Osteoblast (primary cell): ENCODE data around the gene MACO1. TPM values are rescaled to one million over a fixed set of nuclear protein-coding genes. Genes with fewer than 3 reads are reported as not detected.

Experiments
- DNase-seq: peaks from one replicate; pipeline ENCODE4 v3.0.0; 2011; ENCODE audit warnings: low spot score, mixed read lengths; ENCODE audit not compliant: insufficient read length; ENCODE audit errors: missing footprints
- H2AFZ ChIP-seq: 2 replicates; pipeline ENCODE4 v1.6.0; 2011; ENCODE audit warnings: mild to moderate bottlenecking, low read length
- H3K27ac ChIP-seq: 2 replicates; pipeline ENCODE4 v1.5.1; 2011; ENCODE audit warnings: mild to moderate bottlenecking, low read depth, low read length, moderate library complexity
- H3K27me3 ChIP-seq: 2 replicates; pipeline ENCODE4 v1.6.0; 2012; ENCODE audit warnings: mild to moderate bottlenecking, control low read depth, inconsistent platforms, low read length, moderate library complexity; ENCODE audit not compliant: insufficient read depth
- H3K36me3 ChIP-seq: 2 replicates; pipeline ENCODE4 v1.5.1; 2011; ENCODE audit warnings: mild to moderate bottlenecking, low read length, control low read depth, moderate library complexity; ENCODE audit not compliant: insufficient read depth
- H3K4me1 ChIP-seq: 2 replicates; pipeline ENCODE4 v1.5.1; 2011; ENCODE audit warnings: mild to moderate bottlenecking, low read length, control low read depth, moderate library complexity; ENCODE audit not compliant: insufficient read depth
- H3K4me2 ChIP-seq: 2 replicates; pipeline ENCODE4 v1.6.0; 2011; ENCODE audit warnings: mild to moderate bottlenecking, low read length; ENCODE audit not compliant: insufficient read depth
- H3K4me3 ChIP-seq: fragments of 200-600 bp; sonication (generic); 3 replicates; pipeline ENCODE4 v1.5.1; 2012; ENCODE audit warnings: mild to moderate bottlenecking, low read length, inconsistent platforms; ENCODE audit not compliant: insufficient read depth
- H3K79me2 ChIP-seq: 2 replicates; pipeline ENCODE4 v1.6.0; 2012; ENCODE audit warnings: mild to moderate bottlenecking, low read length, control low read depth, inconsistent platforms; ENCODE audit not compliant: insufficient read depth
- H3K9me3 ChIP-seq: 2 replicates; pipeline ENCODE4 v1.5.1; 2011; ENCODE audit warnings: low read depth, low read length, control low read depth
- H4K20me1 ChIP-seq: 2 replicates; pipeline ENCODE4 v1.6.0; 2012; ENCODE audit warnings: mild to moderate bottlenecking, low read length, control low read depth; ENCODE audit not compliant: insufficient read depth
- total RNA-seq: library from RNA; depleted of rRNA; stranded (reverse); fragments of >200 nt; gene quantifications from 2 replicates; pipeline ENCODE4 v1.2.3, GENCODE V29; 2012
- TF ChIP-seq, protein P1 (sequence below): IDR thresholded peaks from 2 replicates; pipeline ENCODE4 v1.5.1; 2011; ENCODE audit warnings: mild to moderate bottlenecking, low read depth, low read length, moderate library complexity; ENCODE audit errors: extremely low read depth

The MACO1 gene
- total RNA-seq, 1 donor: 35.5 TPM

DNA sequence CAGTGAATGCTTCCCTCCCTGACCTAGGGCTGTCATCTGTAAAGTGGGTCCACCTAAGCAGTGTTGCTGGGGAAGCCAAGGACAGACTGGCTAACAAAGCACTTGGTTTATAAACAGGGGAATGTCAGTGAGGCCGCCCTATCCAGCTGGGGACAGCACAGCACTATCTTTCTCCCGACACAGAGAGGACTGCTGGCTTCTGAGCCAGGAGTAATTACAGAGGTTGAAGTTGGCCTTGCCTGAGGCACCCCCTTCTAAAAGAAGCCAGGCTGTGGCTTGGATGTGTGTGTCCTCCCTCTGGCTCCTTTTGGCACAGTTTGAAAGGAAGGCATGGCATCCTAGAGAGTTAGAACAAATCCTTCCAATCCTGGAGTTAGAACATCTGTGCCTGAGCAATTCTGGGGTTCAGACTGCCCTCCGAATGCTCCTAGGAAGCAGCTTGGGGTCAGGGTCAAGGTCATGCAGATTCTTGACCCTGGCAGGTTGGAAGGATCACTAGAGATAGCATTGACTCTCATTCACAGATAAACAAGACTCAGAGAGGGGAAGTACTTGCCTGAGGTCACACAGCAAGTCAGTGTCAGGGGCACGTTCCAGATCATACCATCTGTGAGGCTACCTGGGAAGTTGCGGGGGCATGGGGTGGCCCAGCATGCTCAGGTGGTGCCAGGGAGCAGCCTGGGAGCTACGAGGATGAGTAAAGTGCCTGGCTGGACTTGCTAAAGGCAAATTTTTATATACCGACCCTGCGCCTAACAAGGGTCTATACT, 111.4 kb downstream of the MACO1 start:
- Histone ChIP-seq H3K4me3 (no peak overlapping the region), H3K27me3 (peaks cover 3% of the 10 kb centered on the region), H3K9me3 (no peaks in the 10 kb centered on the region), H3K4me1 (peaks cover 7% of the 10 kb centered on the region), H3K79me2 (peaks cover 27% of the 10 kb centered on the region), H3K27ac (no peak overlapping the region), H4K20me1 (peaks cover 6% of the 10 kb centered on the region), H3K4me2 (no peak overlapping the region), H3K36me3 (no peaks in the 10 kb centered on the region), H2AFZ (no peak overlapping the region)
- no peak for DNase-seq
- TF ChIP-seq, protein P1, sequence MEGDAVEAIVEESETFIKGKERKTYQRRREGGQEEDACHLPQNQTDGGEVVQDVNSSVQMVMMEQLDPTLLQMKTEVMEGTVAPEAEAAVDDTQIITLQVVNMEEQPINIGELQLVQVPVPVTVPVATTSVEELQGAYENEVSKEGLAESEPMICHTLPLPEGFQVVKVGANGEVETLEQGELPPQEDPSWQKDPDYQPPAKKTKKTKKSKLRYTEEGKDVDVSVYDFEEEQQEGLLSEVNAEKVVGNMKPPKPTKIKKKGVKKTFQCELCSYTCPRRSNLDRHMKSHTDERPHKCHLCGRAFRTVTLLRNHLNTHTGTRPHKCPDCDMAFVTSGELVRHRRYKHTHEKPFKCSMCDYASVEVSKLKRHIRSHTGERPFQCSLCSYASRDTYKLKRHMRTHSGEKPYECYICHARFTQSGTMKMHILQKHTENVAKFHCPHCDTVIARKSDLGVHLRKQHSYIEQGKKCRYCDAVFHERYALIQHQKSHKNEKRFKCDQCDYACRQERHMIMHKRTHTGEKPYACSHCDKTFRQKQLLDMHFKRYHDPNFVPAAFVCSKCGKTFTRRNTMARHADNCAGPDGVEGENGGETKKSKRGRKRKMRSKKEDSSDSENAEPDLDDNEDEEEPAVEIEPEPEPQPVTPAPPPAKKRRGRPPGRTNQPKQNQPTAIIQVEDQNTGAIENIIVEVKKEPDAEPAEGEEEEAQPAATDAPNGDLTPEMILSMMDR: no peak

DNA sequence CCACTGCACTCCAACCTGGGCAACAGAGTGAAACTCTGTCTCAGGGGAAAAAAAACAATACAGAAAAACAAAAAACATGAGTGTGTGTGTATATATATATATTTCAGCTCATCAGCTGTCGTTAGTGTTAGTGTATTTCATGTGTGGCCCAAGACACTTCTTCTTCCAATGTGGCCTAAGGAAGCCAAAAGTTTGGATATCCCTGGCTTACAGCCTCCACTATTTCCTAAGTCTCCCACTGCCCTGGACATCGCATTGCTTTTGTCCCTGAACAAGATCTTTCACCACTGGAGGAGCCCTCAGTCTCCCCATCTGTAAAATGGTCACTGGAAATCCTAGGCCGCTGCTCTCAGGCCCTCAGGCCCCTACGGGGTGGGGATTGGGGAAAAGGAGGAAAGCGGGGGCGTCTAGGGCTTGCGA, 112.3 kb downstream of the MACO1 start:
- no peaks in the 10 kb centered on the region for H3K9me3 ChIP-seq
- no peaks in the 10 kb centered on the region for H3K36me3 ChIP-seq
- H3K27me3 ChIP-seq: no peaks in the 10 kb centered on the region
- H3K4me3 ChIP-seq: peak overlapping the region; percentile 84
- DNase-seq: no peak
- peaks cover 7% of the 10 kb centered on the region for H3K4me1 ChIP-seq
- H3K79me2 ChIP-seq: peaks cover 34% of the 10 kb centered on the region
- no peak overlapping the region for H3K27ac ChIP-seq
- TF ChIP-seq, protein P1: no peak
- H3K4me2 ChIP-seq: peak overlapping the region; percentile 88
- peaks cover 12% of the 10 kb centered on the region for H4K20me1 ChIP-seq
- H2AFZ ChIP-seq: peak overlapping the region; percentile 56

DNA sequence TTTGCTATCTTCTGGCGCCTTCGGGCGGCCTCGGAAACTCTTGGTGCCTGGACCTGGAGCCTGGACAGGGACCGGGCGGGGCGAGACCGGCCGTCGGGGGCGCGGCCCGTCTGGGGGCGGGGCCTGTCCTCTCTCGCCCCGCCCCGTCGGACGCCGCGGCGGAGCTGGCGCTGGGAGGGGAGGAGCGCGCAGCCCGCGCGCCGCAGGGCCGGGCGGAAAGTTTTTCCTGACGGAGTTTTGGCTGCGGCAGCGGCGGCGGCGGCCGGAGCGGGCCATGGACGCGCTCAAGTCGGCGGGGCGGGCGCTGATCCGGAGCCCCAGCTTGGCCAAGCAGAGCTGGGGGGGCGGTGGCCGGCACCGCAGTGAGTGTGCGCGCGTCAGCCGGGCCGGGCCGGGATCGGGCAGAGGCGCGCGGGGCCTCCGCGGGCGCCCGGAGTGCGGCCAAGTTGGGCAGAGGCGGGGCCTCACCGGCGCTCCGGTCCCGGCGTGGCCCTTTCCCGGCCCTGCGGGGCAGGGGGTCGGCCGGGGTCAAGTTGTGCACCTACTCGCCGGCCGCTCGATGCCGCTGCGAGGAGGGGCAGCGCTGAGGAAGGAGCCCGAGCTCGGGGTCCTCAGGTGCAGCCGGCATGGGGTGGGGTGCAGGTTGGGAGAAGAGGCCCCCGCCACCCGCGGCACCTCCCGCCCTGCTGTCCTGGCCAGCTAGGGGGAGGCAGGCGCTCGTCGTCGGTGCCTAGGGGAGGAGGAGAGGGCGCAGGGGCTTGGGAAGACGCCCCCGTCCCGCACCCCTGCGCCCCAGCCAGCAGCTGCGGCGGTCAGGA, 112.9 kb downstream of the MACO1 start, which contains the start of gene LDLRAP1:
Gene LDLRAP1, plus strand, starts transcription at position 182 of the 818 bp plus-strand sequence. Its CDS starts 93 bp downstream, at position 275.
- Histone ChIP-seq H3K36me3 (no peaks in the 10 kb centered on the region), H3K79me2 (peaks cover 35% of the 10 kb centered on the region), H3K4me2 (peak within 1 kb of the TSS; percentile 88), H3K27ac (peak within 1 kb of the TSS; percentile 41), H2AFZ (peak within 1 kb of the TSS; percentile 70), H4K20me1 (peaks cover 13% of the 10 kb centered on the region), H3K4me3 (peak within 1 kb of the TSS; percentile 84), H3K4me1 (peaks cover 7% of the 10 kb centered on the region), H3K9me3 (no peaks in the 10 kb centered on the region), H3K27me3 (no peaks in the 10 kb centered on the region)
- peak; percentile 98 for DNase-seq
- TF ChIP-seq, protein P1: no peak
